B cell (primary cell): ENCODE results near the gene SCGN.

ENCODE experiments used
- EZH2 ChIP-seq: IDR thresholded peaks from 2 replicates; pipeline ENCODE4 v1.6.1; 2012; ENCODE audit warnings: borderline replicate concordance, low read depth, mild to moderate bottlenecking, moderate library complexity, low read length; ENCODE audit not compliant: insufficient read depth, poor library complexity, severe bottlenecking
- TF ChIP-seq, protein P1 (sequence below): fragments of 200-600 bp; IDR thresholded peaks from one replicate; pipeline ENCODE4 v1.8.0; 2022; ENCODE audit warnings: antibody characterized with exemption, mild to moderate bottlenecking

DNA sequence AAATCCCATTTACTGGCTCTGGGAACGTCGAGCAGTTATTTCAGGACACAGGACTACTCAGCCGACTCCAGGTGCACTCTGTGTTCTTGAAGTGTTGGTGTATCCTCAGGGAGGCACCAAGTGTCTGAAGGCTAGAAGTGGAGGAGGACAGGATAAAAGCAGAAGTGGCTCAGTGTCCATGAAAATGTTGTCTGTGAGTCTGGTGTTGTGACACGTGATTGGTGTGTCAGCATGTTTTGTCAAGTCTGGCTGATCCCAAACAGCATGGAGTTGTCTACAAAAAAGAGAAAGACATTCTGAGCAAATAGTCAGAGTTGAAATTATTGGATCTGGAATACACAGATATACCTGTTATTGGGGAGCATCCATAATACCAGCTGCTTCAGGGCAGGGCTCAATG is 30.3 kb downstream of the SCGN start:
- TF ChIP-seq, protein P1, sequence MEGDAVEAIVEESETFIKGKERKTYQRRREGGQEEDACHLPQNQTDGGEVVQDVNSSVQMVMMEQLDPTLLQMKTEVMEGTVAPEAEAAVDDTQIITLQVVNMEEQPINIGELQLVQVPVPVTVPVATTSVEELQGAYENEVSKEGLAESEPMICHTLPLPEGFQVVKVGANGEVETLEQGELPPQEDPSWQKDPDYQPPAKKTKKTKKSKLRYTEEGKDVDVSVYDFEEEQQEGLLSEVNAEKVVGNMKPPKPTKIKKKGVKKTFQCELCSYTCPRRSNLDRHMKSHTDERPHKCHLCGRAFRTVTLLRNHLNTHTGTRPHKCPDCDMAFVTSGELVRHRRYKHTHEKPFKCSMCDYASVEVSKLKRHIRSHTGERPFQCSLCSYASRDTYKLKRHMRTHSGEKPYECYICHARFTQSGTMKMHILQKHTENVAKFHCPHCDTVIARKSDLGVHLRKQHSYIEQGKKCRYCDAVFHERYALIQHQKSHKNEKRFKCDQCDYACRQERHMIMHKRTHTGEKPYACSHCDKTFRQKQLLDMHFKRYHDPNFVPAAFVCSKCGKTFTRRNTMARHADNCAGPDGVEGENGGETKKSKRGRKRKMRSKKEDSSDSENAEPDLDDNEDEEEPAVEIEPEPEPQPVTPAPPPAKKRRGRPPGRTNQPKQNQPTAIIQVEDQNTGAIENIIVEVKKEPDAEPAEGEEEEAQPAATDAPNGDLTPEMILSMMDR, result no peak
- TF ChIP-seq EZH2, result no peak
